WERI-Rb-1 (cell line): Measurements from ENCODE around the gene VDR.

Source experiments
- DNase-seq: peaks from one replicate; pipeline ENCODE4 v3.0.0-alpha.2; 2020
- H3K27ac ChIP-seq: fragments of 250-450 bp; sonication (Bioruptor Pico); 2 replicates; pipeline ENCODE4 v1.5.1; 2020; ENCODE audit warnings: mild to moderate bottlenecking, moderate library complexity
- H3K27me3 ChIP-seq: fragments of 250-450 bp; sonication (Bioruptor Pico); 2 replicates; pipeline ENCODE4 v1.5.1; 2021; ENCODE audit warnings: mild to moderate bottlenecking, low read depth, moderate library complexity; ENCODE audit not compliant: insufficient read depth, severe bottlenecking
- H3K36me3 ChIP-seq: fragments of 250-450 bp; sonication (Bioruptor Pico); 2 replicates; pipeline ENCODE4 v1.5.1; 2020; ENCODE audit warnings: mild to moderate bottlenecking, moderate library complexity
- H3K4me3 ChIP-seq: 2 replicates; pipeline ENCODE4 v1.5.1; 2011; ENCODE audit warnings: low read depth, mild to moderate bottlenecking, control low read depth, low read length
- H3K9me3 ChIP-seq: fragments of 250-450 bp; sonication (Bioruptor Pico); 2 replicates; pipeline ENCODE4 v1.5.1; 2021; ENCODE audit warnings: mild to moderate bottlenecking, moderate library complexity; ENCODE audit not compliant: severe bottlenecking
- TF ChIP-seq, protein P1 (sequence below): IDR thresholded peaks from 2 replicates; pipeline ENCODE4 v1.5.1; 2011; ENCODE audit warnings: low read depth, mild to moderate bottlenecking, control low read depth, inconsistent platforms, low read length

The VDR gene

DNA sequence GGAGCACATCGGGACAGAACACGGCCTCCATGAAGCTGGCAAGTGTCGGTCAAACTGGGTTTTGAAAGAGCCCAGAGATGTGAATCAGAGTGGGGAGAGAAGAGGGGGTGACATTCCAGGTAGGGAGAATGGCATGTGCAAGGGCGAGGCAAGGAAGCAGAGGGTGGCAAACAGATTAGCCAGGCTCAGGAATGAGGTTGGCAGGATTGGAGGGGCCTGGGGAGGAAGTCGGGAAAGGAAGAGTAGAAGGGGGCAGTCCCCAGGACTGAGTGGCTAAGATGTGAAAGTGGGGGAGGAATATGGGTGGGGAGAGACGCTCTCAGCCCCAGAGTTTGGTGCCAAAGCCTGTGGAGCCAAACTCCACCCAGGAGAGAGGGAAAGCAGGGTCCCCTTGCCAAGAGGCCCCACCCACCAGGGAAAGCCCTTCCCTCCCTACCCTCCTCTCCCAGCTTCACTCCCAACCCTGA lies 79.6 kb downstream of the VDR start:
- no peak for DNase-seq
- Histone ChIP-seq H3K4me3 (no peak overlapping the region), H3K27me3 (no peaks in the 10 kb centered on the region), H3K9me3 (no peaks in the 10 kb centered on the region), H3K27ac (no peak overlapping the region), H3K36me3 (no peaks in the 10 kb centered on the region)
- TF ChIP-seq, protein P1, sequence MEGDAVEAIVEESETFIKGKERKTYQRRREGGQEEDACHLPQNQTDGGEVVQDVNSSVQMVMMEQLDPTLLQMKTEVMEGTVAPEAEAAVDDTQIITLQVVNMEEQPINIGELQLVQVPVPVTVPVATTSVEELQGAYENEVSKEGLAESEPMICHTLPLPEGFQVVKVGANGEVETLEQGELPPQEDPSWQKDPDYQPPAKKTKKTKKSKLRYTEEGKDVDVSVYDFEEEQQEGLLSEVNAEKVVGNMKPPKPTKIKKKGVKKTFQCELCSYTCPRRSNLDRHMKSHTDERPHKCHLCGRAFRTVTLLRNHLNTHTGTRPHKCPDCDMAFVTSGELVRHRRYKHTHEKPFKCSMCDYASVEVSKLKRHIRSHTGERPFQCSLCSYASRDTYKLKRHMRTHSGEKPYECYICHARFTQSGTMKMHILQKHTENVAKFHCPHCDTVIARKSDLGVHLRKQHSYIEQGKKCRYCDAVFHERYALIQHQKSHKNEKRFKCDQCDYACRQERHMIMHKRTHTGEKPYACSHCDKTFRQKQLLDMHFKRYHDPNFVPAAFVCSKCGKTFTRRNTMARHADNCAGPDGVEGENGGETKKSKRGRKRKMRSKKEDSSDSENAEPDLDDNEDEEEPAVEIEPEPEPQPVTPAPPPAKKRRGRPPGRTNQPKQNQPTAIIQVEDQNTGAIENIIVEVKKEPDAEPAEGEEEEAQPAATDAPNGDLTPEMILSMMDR, result no peak

DNA sequence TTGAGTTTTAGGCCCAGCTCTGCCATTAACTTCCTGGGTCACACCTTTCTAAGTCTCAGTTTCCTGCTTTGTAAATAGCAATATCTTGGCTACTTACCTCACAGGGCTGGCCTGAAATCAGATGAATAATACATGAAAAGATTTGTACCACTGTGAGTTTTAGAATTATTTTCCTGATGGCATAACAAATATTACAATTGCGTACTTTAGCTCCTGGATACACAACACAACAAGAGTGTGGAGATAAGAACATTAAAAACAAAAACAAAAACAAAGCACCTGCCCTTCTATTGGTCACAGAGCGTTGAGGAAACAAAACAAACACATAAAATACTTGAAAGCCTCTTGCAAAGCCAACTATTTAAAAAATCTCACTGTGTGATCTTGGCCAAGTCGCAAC lies 80.2 kb downstream of the VDR start:
- no peaks in the 10 kb centered on the region for H3K27me3 ChIP-seq
- H3K9me3 ChIP-seq, result no peaks in the 10 kb centered on the region
- TF ChIP-seq, protein P1, result no peak
- no peak overlapping the region for H3K27ac ChIP-seq
- H3K36me3 ChIP-seq, result no peaks in the 10 kb centered on the region
- DNase-seq, result no peak
- H3K4me3 ChIP-seq, result no peak overlapping the region

DNA sequence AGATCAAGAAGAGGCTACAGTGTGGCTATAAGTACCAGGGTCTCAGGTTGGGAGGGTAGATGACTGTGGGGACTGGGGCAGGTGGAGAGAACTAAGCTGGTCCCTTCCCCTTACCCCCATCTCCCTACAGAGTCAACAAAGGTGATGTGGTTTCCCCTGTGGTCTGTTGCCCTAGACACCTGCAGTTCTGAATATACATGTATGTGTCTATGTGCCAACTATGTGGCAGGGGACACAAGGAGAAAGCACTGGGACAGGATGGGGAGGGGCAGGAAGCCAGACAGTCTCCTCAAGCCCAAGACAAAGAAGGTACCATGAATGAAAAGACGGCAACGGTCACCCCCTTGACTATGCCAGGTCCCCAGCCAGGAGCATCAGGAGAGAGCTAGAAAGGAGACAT lies 80.6 kb downstream of the VDR start:
- Histone ChIP-seq H3K4me3 (no peak overlapping the region), H3K36me3 (no peaks in the 10 kb centered on the region), H3K9me3 (no peaks in the 10 kb centered on the region), H3K27me3 (no peaks in the 10 kb centered on the region), H3K27ac (no peak overlapping the region)
- DNase-seq, result no peak
- TF ChIP-seq, protein P1, result no peak

DNA sequence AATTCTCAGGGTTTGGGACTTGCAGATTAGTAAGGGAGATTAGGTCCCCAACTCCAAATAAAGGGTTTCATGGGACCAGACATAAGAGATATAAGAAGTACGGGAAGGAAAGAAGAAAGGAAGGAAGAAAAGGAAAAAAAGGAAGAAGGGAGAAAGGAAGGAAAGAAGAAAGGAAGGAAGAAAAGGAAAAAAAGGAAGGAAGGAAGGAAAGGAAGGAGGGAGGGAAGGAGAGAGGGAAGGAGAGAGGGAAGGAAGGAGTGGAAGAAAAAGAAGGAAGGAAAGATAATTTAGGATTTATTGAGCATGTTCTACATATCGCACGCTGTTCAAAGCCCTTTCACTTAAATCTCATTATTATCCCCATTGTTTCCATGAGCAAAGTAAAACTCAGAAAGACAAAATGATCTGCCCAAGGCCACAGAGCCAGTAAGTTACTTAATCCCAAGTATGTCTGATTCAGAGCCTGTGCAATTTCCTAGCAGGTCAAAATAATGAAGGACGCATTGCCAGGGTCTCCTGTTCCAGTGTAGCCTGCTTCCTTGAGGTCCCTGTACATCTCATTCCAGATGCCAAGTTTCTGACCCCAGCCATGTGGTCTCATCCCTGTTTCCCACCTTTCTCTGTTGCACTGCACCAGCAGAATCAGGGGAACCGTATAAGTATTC lies 81.2 kb downstream of the VDR start:
- Histone ChIP-seq H3K36me3 (no peaks in the 10 kb centered on the region), H3K4me3 (no peak overlapping the region), H3K27me3 (no peaks in the 10 kb centered on the region), H3K9me3 (no peaks in the 10 kb centered on the region), H3K27ac (no peak overlapping the region)
- no peak for DNase-seq
- TF ChIP-seq, protein P1, result no peak

DNA sequence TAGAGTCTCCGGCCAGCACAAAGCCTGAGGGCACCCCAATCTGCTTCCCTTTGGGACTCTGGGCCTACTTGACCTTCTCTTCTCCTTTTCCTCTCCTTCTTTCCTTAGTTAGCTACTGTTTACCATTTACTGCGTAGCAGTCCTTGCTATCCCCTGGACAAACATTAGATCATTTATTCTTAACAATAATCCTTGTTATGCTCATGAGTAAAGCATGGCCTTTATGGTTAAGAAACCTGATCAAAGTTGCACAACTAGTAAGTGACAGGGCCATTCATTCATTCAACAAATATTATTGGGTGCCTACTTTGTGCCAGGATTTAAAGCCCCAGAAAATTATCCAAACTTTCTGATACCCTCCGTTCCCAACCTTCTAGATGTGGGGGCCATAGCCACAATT lies 81.9 kb downstream of the VDR start:
- H3K9me3 ChIP-seq, result no peaks in the 10 kb centered on the region
- H3K36me3 ChIP-seq, result 0 out of 2 replicates have a peak, but pooled peaks cover 1% of the 10 kb centered on the region
- H3K27me3 ChIP-seq, result no peaks in the 10 kb centered on the region
- no peak overlapping the region for H3K27ac ChIP-seq
- no peak for DNase-seq
- H3K4me3 ChIP-seq, result no peak overlapping the region
- TF ChIP-seq, protein P1, result no peak

DNA sequence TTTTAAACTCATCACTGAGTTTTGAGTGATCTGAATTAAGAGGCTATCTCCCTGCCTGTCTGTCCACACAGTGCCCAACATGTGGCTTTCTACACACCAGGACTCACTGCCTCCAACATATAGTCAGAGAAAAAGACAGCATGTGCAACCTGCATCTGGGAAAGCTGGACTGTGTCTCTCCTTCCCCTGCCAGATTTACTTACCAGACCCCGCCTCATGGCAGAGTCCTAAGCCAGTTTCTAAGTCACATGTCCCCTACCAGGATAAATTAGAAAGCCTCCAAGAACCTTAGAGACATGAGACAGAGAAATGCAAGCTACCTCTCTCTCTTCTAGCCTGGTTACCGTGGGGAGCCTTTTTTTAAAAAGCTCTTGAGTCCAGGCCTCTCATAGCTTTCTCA lies 82.4 kb downstream of the VDR start:
- Histone ChIP-seq H3K36me3 (0 out of 2 replicates have a peak, but pooled peaks cover 4% of the 10 kb centered on the region), H3K9me3 (no peaks in the 10 kb centered on the region), H3K27me3 (no peaks in the 10 kb centered on the region), H3K4me3 (no peak overlapping the region), H3K27ac (no peak overlapping the region)
- no peak for DNase-seq
- TF ChIP-seq, protein P1, result no peak
